Upper lobe of left lung (tissue), 4 donors: Measurements from ENCODE around the gene ZC3H7B.

Experiments
- EP300 ChIP-seq, 4 donors: sonication (generic); formaldehyde crosslinking; IDR thresholded peaks; one replicate each; pipeline ENCODE4 v1.5.1; 2017; ENCODE audit warnings: antibody characterized with exemption in 4 of 4, control low read depth in 2 of 4
- POLR2A ChIP-seq, 4 donors: fragments of 450-650 bp; IDR thresholded peaks; one replicate each; pipeline ENCODE4 v1.5.1; 2016 to 2017; ENCODE audit warnings: antibody characterized with exemption in 4 of 4, mild to moderate bottlenecking in 2 of 4
- TF ChIP-seq, protein P1 (sequence below), 6 experiments: fragments of 450-650 bp in 4 of 6; fragments of 200-600 bp in 2 of 6; sonication (generic) in 2 of 6; IDR thresholded peaks; one replicate each; pipeline ENCODE4 v1.5.1; 2016 to 2019; ENCODE audit warnings: antibody characterized with exemption in 6 of 6

- TF ChIP-seq, protein P1, sequence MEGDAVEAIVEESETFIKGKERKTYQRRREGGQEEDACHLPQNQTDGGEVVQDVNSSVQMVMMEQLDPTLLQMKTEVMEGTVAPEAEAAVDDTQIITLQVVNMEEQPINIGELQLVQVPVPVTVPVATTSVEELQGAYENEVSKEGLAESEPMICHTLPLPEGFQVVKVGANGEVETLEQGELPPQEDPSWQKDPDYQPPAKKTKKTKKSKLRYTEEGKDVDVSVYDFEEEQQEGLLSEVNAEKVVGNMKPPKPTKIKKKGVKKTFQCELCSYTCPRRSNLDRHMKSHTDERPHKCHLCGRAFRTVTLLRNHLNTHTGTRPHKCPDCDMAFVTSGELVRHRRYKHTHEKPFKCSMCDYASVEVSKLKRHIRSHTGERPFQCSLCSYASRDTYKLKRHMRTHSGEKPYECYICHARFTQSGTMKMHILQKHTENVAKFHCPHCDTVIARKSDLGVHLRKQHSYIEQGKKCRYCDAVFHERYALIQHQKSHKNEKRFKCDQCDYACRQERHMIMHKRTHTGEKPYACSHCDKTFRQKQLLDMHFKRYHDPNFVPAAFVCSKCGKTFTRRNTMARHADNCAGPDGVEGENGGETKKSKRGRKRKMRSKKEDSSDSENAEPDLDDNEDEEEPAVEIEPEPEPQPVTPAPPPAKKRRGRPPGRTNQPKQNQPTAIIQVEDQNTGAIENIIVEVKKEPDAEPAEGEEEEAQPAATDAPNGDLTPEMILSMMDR (IDR thresholded peaks at IDR 0.05): no peak
- TF ChIP-seq EP300 (IDR thresholded peaks at IDR 0.05) (no peak), POLR2A (IDR thresholded peaks at IDR 0.05) (no peak)
Measured at GRCh38 chr22:41348964-41349484, 47.7 kb downstream of the ZC3H7B start.
